NCI-H128 (cell line): ENCODE data around the gene TSPAN17.

Source experiments
- DNase-seq: peaks from one replicate; lab custom pipeline; 2025; ENCODE audit not compliant: unreplicated experiment; lab: John Stamatoyannopoulos, UW

Gene TSPAN17

GRCh38 chr5:176702671-176703641 lies 55.7 kb downstream of the TSPAN17 start:
- no peak for DNase-seq

GRCh38 chr5:176703857-176704256 lies 56.6 kb downstream of the TSPAN17 start:
- no peak for DNase-seq

GRCh38 chr5:176704355-176704754 lies 57.1 kb downstream of the TSPAN17 start:
- DNase-seq: no peak

GRCh38 chr5:176704817-176705216 lies 57.5 kb downstream of the TSPAN17 start:
- no peak for DNase-seq
